SK-N-SH (cell line): ENCODE measurements around the gene NEGR1. TPM values are rescaled to one million over a fixed set of nuclear protein-coding genes. Genes with fewer than 3 reads are reported as not detected.
"Not testable (repeated sequence)": the region's sequence is repeated elsewhere in the genome, so short reads cannot be mapped to it uniquely, and the experiment has no call there.

Source experiments
- CTCF ChIA-PET: fragments of 300-600, 350-600 bp; formaldehyde crosslinking; extraction: SDS; loops from one replicate; lab custom pipeline; 2021; lab: Yijun Ruan, JAX
- POLR2A ChIA-PET: fragments of 350-600 bp; sonication (Branson Sonifier 250); formaldehyde crosslinking; extraction: SDS; loops from one replicate; lab custom pipeline; 2020; ENCODE audit warnings: antibody characterized with exemption, inconsistent platforms; lab: Yijun Ruan, JAX
- DNase-seq: peaks from one replicate; pipeline ENCODE4 v3.0.0; 2012
- H2AFZ ChIP-seq: fragments of 200-600 bp; sonication (generic); 2 replicates; pipeline ENCODE4 v1.8.1; 2016; ENCODE audit warnings: antibody characterized with exemption, mild to moderate bottlenecking, low read depth
- H3F3A ChIP-seq: fragments of 200-600 bp; sonication (generic); replicated peaks from 2 replicates; pipeline ENCODE3; 2016; ENCODE audit warnings: antibody characterized with exemption, mild to moderate bottlenecking; ENCODE audit not compliant: insufficient read depth
- H3K27ac ChIP-seq, 2 experiments: fragments of 200-500 bp in 1 of 2; fragments of 200-600 bp in 1 of 2; sonication (Bioruptor generic) in 1 of 2; sonication (generic), shearing (Covaris generic) in 1 of 2; 2 replicates each; pipeline versions ENCODE4 v1.5.1 to v1.6.1; 2014 to 2016; ENCODE audit warnings: low read depth in 2 of 2, inconsistent platforms in 1 of 2, low read length in 1 of 2, mild to moderate bottlenecking in 1 of 2, mixed read lengths in 1 of 2
- H3K27me3 ChIP-seq: fragments of 200-600 bp; sonication (generic), shearing (Covaris generic); 2 replicates; pipeline ENCODE4 v1.6.1; 2016; ENCODE audit warnings: mixed run types; ENCODE audit not compliant: insufficient read depth
- H3K36me3 ChIP-seq, 2 experiments: fragments of 200-500 bp in 1 of 2; fragments of 200-600 bp in 1 of 2; sonication (Bioruptor generic) in 1 of 2; sonication (generic) in 1 of 2; replicated peaks in 1 of 2; 2 replicates each; pipeline versions ENCODE3 to v1.5.1; 2014 to 2016; ENCODE audit warnings: low read length in 1 of 2, mild to moderate bottlenecking in 1 of 2; ENCODE audit not compliant: insufficient read depth in 2 of 2, control insufficient read depth in 1 of 2
- H3K4me1 ChIP-seq, 2 experiments: fragments of 200-500 bp in 1 of 2; fragments of 200-600 bp in 1 of 2; sonication (Bioruptor generic) in 1 of 2; sonication (generic), shearing (Covaris generic) in 1 of 2; 2 replicates each; pipeline versions ENCODE4 v1.5.1 to v1.6.1; 2014 to 2016; ENCODE audit warnings: low read depth in 1 of 2, low read length in 1 of 2, mixed run types in 1 of 2; ENCODE audit not compliant: insufficient read depth in 2 of 2, control insufficient read depth in 1 of 2
- H3K4me2 ChIP-seq: fragments of 200-600 bp; sonication (generic), shearing (Covaris generic); 2 replicates; pipeline ENCODE4 v1.6.1; 2017; ENCODE audit warnings: mixed run types
- H3K4me3 ChIP-seq, 2 experiments: fragments of 200-500 bp in 1 of 2; fragments of 200-600 bp in 1 of 2; sonication (Bioruptor generic) in 1 of 2; sonication (generic), shearing (Covaris generic) in 1 of 2; 2 replicates each; pipeline versions ENCODE4 v1.5.1 to v1.8.1; 2014 to 2016; ENCODE audit warnings: low read depth in 2 of 2, inconsistent platforms in 1 of 2, low read length in 1 of 2, mild to moderate bottlenecking in 1 of 2, mixed read lengths in 1 of 2, moderate library complexity in 1 of 2
- H3K79me2 ChIP-seq: fragments of 200-600 bp; sonication (generic); 2 replicates; pipeline ENCODE4 v1.8.1; 2017; ENCODE audit warnings: mild to moderate bottlenecking; ENCODE audit not compliant: insufficient read depth
- H3K9ac ChIP-seq: fragments of 200-600 bp; sonication (generic); 2 replicates; pipeline ENCODE4 v1.6.1; 2017; ENCODE audit warnings: mixed run types
- H3K9me2 ChIP-seq: fragments of 200-600 bp; sonication (generic); 2 replicates; pipeline ENCODE4 v1.6.1; 2017; ENCODE audit warnings: mixed run types
- H3K9me3 ChIP-seq: fragments of 200-600 bp; sonication (generic); 2 replicates; pipeline ENCODE4 v1.6.1; 2017; ENCODE audit warnings: mixed run types, mild to moderate bottlenecking, moderate library complexity
- H4K20me1 ChIP-seq: fragments of 200-600 bp; sonication (generic); 2 replicates; pipeline ENCODE4 v1.6.1; 2017; ENCODE audit warnings: mild to moderate bottlenecking, mixed run types; ENCODE audit not compliant: insufficient read depth
- CTCF ChIP-seq: fragments of 200-600 bp; sonication (generic); IDR thresholded peaks from 2 replicates; pipeline ENCODE4 v1.6.1; 2017; ENCODE audit warnings: antibody characterized with exemption, mild to moderate bottlenecking, moderate library complexity
- EP300 ChIP-seq, 2 experiments: IDR thresholded peaks; 2 replicates each; pipeline versions ENCODE4 v1.4.0 to v1.6.1; 2012; ENCODE audit warnings: borderline replicate concordance in 1 of 2, low read depth in 1 of 2, low read length in 1 of 2
- FOSL2 ChIP-seq: IDR thresholded peaks from 2 replicates; pipeline ENCODE4 v1.4.0; 2012; ENCODE audit warnings: low read depth, mild to moderate bottlenecking, moderate library complexity, borderline replicate concordance
- FOXJ3 ChIP-seq: sonication (generic); formaldehyde crosslinking; IDR thresholded peaks from 2 replicates; pipeline ENCODE4 v1.5.1; 2020; ENCODE audit warnings: mild to moderate bottlenecking, missing genetic modification reagents
- GABPA ChIP-seq: IDR thresholded peaks from 2 replicates; pipeline ENCODE4 v1.4.0; 2012; ENCODE audit warnings: low read depth, mild to moderate bottlenecking
- JUND ChIP-seq: IDR thresholded peaks from 2 replicates; pipeline ENCODE4 v1.4.0; 2012
- MXI1 ChIP-seq: IDR thresholded peaks from 2 replicates; pipeline ENCODE4 v1.6.1; 2012; ENCODE audit warnings: mild to moderate bottlenecking, low read depth, low read length, improper control_type of control experiment
- RCOR1 ChIP-seq: fragments of 150-350 bp; IDR thresholded peaks from 2 replicates; pipeline ENCODE4 v1.6.1; 2017; ENCODE audit warnings: antibody characterized with exemption, low read length
- REST ChIP-seq: IDR thresholded peaks from 2 replicates; pipeline ENCODE4 v1.6.1; 2012; ENCODE audit warnings: mild to moderate bottlenecking, low read depth, low read length, moderate library complexity
- RXRA ChIP-seq: IDR thresholded peaks from 2 replicates; pipeline ENCODE4 v1.4.0; 2012; ENCODE audit warnings: low read depth, mild to moderate bottlenecking, borderline replicate concordance
- SMC3 ChIP-seq: IDR thresholded peaks from 2 replicates; pipeline ENCODE4 v1.6.1; 2012; ENCODE audit warnings: low read depth, low read length, improper control_type of control experiment
- TAF1 ChIP-seq: IDR thresholded peaks from 2 replicates; pipeline ENCODE4 v1.6.1; 2012; ENCODE audit warnings: low read depth, mild to moderate bottlenecking, low read length, moderate library complexity, borderline replicate concordance
- YY1 ChIP-seq: IDR thresholded peaks from 2 replicates; pipeline ENCODE4 v1.4.0; 2012; ENCODE audit warnings: low read depth, mild to moderate bottlenecking
- WGBS: methylation state at CpG from one replicate; pipeline ENCODE4 v1.1.6; 2017; ENCODE audit warnings: low lambda C conversion rate; 5-methylcytosine and 5-hydroxymethylcytosine counted together
- polyA plus RNA-seq, 3 experiments: library from polyadenylated mRNA; depleted of rRNA; stranded (reverse); fragments of >200 nt; gene quantifications; 2 replicates each; pipeline ENCODE4 v1.2.3, GENCODE V29; 2012

NEGR1 gene
- polyA plus RNA-seq, 1 of the 3 experiments (the other 2 are of a cell fraction): 0.21 TPM

- DNase-seq: no peak
- no peaks in the 10 kb centered on the region for H3K36me3 ChIP-seq
- H3K4me2 ChIP-seq: no peak overlapping the region
- 72% methylated on average over 2 of the region's 2 CpGs for WGBS
- no peaks in the 10 kb centered on the region for H3K9me3 ChIP-seq
- H3K9ac ChIP-seq: no peak overlapping the region
- no peaks in the 10 kb centered on the region for H3F3A ChIP-seq
- no peaks in the 10 kb centered on the region for H3K27me3 ChIP-seq
- POLR2A ChIA-PET: no interaction called here
- TF ChIP-seq GABPA: no peak
- TF ChIP-seq FOXJ3 (CRISPR knock-in tag): no peak
- no peak for TF ChIP-seq EP300 (IDR thresholded peaks at IDR 0.05; ENCODE audit: borderline replicate concordance in 1 of 2, low read depth in 1 of 2, low read length in 1 of 2)
- TF ChIP-seq SMC3: no peak
- no peak for TF ChIP-seq TAF1
- no peak for TF ChIP-seq FOSL2
- TF ChIP-seq YY1: no peak
- TF ChIP-seq CTCF: no peak
- no peak for TF ChIP-seq RXRA
- no peak for TF ChIP-seq RCOR1
- no peak for TF ChIP-seq MXI1
- TF ChIP-seq REST: no peak
- TF ChIP-seq JUND: no peak
- TF ChIP-seq, all 33 proteins: peak for 0
- Histone ChIP-seq H3K4me3 (no peak overlapping the region), H3K79me2 (no peaks in the 10 kb centered on the region), H3K4me1 (no peaks in the 10 kb centered on the region), H3K27ac (no peak overlapping the region), H4K20me1 (no peaks in the 10 kb centered on the region), H2AFZ (no peak overlapping the region), H3K9me2 (no peaks in the 10 kb centered on the region)
- CTCF ChIA-PET: no interaction called here
These were observed 382.5 kb downstream of the NEGR1 start for GRCh38 chr1:71899881-71900280.

GRCh38 chr1:71888166-71888565 lies 394.2 kb downstream of the NEGR1 start:
- CTCF ChIA-PET, H3K4me3 ChIP-seq, H3F3A ChIP-seq, H3K36me3 ChIP-seq, H3K9me3 ChIP-seq, H3K27ac ChIP-seq, H2AFZ ChIP-seq, H4K20me1 ChIP-seq, H3K27me3 ChIP-seq, H3K4me2 ChIP-seq, DNase-seq, H3K79me2 ChIP-seq, H3K9ac ChIP-seq, H3K9me2 ChIP-seq, H3K4me1 ChIP-seq: not testable (repeated sequence)
- WGBS: 80% methylated on average over 21 of the region's 23 CpGs
- POLR2A ChIA-PET: interaction anchor here (0.5 kb wide), 1 partner anchor 74 kb away, joined by 3 read pairs; no protein-coding TSS in a partner anchor
